Loucy (cell line): Measurements from ENCODE around the gene RNASET2.

ENCODE experiments used
- CTCF ChIP-seq: fragments of 200-600 bp; sonication (generic); conservative IDR thresholded peaks from 2 replicates; pipeline ENCODE4 v1.5.1; 2014; ENCODE audit warnings: mild to moderate bottlenecking, antibody characterized with exemption, low read length
- EZH2phosphoT487 ChIP-seq: fragments of 200-600 bp; IDR thresholded peaks from 2 replicates; pipeline ENCODE4 v1.6.1; 2018; ENCODE audit warnings: antibody characterized with exemption, mild to moderate bottlenecking, moderate library complexity, borderline replicate concordance

- no peak for TF ChIP-seq CTCF
- TF ChIP-seq EZH2phosphoT487, result no peak
Measured at GRCh38 chr6:166999145-166999883, 43.0 kb upstream of the RNASET2 start, which contains the start of gene CEP43.
